Stimulated activated CD8-positive, alpha-beta memory T cell treated with anti-CD3 and anti-CD28 coated beads, Interleukin-7, amount 100 ng/mL, for 24 hours (primary cell): ENCODE data around the gene PTPN4.
A peak's percentile ranks its signal among the peaks of the same experiment; 100 is the strongest.
"Not testable (repeated sequence)": the region's sequence is repeated elsewhere in the genome, so short reads cannot be mapped to it uniquely, and the experiment has no call there.

ENCODE experiments used
- DNase-seq: peaks from one replicate; pipeline ENCODE4 v3.0.0-alpha.2; 2020; ENCODE audit warnings: low read depth

Gene PTPN4

GRCh38 chr2:119943058-119943457, 183.3 kb downstream of the PTPN4 start:
- no peak for DNase-seq

GRCh38 chr2:119947535-119947934, 187.8 kb downstream of the PTPN4 start:
- no peak for DNase-seq

- DNase-seq = no peak
Measured at GRCh38 chr2:119950966-119951365, 191.2 kb downstream of the PTPN4 start.

GRCh38 chr2:119958670-119959268, 199.0 kb downstream of the PTPN4 start:
- DNase-seq = no peak

- DNase-seq = no peak
Measured at GRCh38 chr2:119960821-119961220, 201.1 kb downstream of the PTPN4 start.

GRCh38 chr2:119981896-119982295, 222.2 kb downstream of the PTPN4 start:
- no peak for DNase-seq

GRCh38 chr2:119982506-119982905, 222.8 kb downstream of the PTPN4 start:
- no peak for DNase-seq

- no peak for DNase-seq
Measured at GRCh38 chr2:119983108-119983507, 223.4 kb downstream of the PTPN4 start.

GRCh38 chr2:119996148-119996547, 236.4 kb downstream of the PTPN4 start:
- no peak for DNase-seq

- not testable (repeated sequence) for DNase-seq
Measured at GRCh38 chr2:119996896-119997891, 237.5 kb downstream of the PTPN4 start.

- DNase-seq = no peak
Measured at GRCh38 chr2:120001471-120001870, 241.7 kb downstream of the PTPN4 start.

- DNase-seq = no peak
Measured at GRCh38 chr2:120004254-120004653, 244.5 kb downstream of the PTPN4 start.

GRCh38 chr2:120005834-120006521, 246.3 kb downstream of the PTPN4 start:
- no peak for DNase-seq

GRCh38 chr2:120007851-120008250, 248.1 kb downstream of the PTPN4 start:
- DNase-seq = no peak

GRCh38 chr2:120012363-120012762, 252.6 kb downstream of the PTPN4 start:
- no peak for DNase-seq

- peak; percentile 52 for DNase-seq
Measured at GRCh38 chr2:120012771-120013596, 253.3 kb downstream of the PTPN4 start, which contains the start of gene EPB41L5. EPB41L5 (plus strand) TSS chr2:120013077; CDS start chr2:120019085, 6,008 bp downstream.

- DNase-seq = no peak
Measured at GRCh38 chr2:120013597-120014223, 254.0 kb downstream of the PTPN4 start.

- DNase-seq = no peak
Measured at GRCh38 chr2:120014226-120014980, 254.7 kb downstream of the PTPN4 start.

GRCh38 chr2:120016800-120017199, 257.1 kb downstream of the PTPN4 start:
- no peak for DNase-seq

- DNase-seq = no peak
Measured at GRCh38 chr2:120017201-120017600, 257.5 kb downstream of the PTPN4 start.
